Measurements from ENCODE around the gene SLIT1.

DNA sequence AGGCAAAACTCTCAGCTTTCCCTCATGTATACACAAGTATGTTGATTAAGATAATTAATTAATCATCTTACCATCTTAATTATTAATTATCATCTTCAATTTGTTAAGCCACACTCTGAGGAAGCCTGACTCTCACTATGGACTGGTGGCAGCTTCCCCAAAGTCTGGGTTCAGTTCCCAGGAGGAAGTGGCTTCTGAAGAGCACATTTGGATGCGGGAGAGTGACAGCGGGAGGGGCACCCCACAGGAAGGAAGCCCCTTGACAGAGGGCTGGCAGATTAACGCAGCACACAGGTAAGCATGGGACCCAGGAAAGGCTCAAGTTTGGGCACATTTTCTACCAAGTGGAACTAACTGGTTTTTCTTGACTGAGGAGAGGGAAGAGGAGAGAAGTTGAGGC lies 13.4 kb upstream of the SLIT1 start:
- TF ChIP-seq, protein P1, sequence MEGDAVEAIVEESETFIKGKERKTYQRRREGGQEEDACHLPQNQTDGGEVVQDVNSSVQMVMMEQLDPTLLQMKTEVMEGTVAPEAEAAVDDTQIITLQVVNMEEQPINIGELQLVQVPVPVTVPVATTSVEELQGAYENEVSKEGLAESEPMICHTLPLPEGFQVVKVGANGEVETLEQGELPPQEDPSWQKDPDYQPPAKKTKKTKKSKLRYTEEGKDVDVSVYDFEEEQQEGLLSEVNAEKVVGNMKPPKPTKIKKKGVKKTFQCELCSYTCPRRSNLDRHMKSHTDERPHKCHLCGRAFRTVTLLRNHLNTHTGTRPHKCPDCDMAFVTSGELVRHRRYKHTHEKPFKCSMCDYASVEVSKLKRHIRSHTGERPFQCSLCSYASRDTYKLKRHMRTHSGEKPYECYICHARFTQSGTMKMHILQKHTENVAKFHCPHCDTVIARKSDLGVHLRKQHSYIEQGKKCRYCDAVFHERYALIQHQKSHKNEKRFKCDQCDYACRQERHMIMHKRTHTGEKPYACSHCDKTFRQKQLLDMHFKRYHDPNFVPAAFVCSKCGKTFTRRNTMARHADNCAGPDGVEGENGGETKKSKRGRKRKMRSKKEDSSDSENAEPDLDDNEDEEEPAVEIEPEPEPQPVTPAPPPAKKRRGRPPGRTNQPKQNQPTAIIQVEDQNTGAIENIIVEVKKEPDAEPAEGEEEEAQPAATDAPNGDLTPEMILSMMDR (IDR thresholded peaks at IDR 0.05): no peak
- TF ChIP-seq POLR2A (IDR thresholded peaks at IDR 0.05): no peak
